GM19328 (cell line): ENCODE measurements around the gene LMOD1.
"Not testable (repeated sequence)": the region's sequence is repeated elsewhere in the genome, so short reads cannot be mapped to it uniquely, and the experiment has no call there.

Experiments
- ATAC-seq: cut with Tn5 transposase; IDR thresholded peaks from one replicate; pipeline ENCODE4 v1.9.1; 2021; ENCODE audit warnings: mild to moderate bottlenecking, moderate library complexity; ENCODE audit not compliant: unreplicated experiment

The LMOD1 gene

GRCh38 chr1:201880928-201881571 is 65.3 kb downstream of the LMOD1 start:
- no peak for ATAC-seq

- no peak for ATAC-seq
Measured at GRCh38 chr1:201877877-201878401, 68.4 kb downstream of the LMOD1 start.

- no peak for ATAC-seq
Measured at GRCh38 chr1:201876148-201876818, 70.1 kb downstream of the LMOD1 start.

- no peak for ATAC-seq
Measured at GRCh38 chr1:201874672-201875071, 71.7 kb downstream of the LMOD1 start.

- no peak for ATAC-seq
Measured at GRCh38 chr1:201870397-201870796, 76.0 kb downstream of the LMOD1 start.

GRCh38 chr1:201861448-201861847 is 84.9 kb downstream of the LMOD1 start:
- ATAC-seq = no peak

- ATAC-seq = no peak
Measured at GRCh38 chr1:201859424-201859823, 86.9 kb downstream of the LMOD1 start.

DNA sequence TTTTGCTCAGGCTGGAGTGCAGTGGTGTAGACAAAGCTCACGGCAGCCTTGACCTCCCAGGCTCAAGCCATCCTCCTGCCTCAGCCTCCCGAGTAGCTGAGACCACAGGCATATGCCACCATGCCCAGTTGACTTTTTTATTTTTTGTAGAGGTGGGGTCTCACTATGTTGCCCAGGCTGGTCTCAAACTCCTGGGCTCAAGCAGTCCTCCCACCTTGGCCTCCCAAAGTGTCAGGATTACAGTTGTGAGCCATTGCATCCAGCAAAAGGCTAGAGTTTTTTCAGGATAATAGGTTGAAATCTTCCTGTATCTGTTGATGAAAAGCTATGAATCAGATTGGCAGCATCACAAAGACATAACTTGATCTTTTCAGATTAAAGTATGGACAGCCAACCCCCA is 89.6 kb downstream of the LMOD1 start:
- ATAC-seq = not testable (repeated sequence)

DNA sequence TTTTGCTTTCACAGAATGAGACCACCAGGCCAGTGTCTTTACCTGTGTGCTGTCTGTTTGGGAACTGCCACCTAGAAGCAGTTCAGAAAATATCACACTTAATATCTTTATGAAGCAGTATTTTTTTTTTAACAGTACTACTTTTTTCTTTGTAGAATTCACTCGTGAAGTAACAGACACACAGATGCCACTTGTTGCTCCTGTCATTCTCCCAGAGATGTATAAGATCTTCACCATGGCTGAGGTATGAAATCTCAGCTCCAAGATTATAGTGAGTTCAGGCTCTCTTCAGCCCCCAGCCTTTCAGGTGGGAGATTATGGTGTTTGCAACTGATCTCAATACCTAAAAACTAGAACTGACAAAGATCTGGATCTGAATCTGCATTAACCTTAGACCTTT is 94.4 kb downstream of the LMOD1 start:
- ATAC-seq = no peak

- no peak for ATAC-seq
Measured at GRCh38 chr1:201850053-201850397, 96.3 kb downstream of the LMOD1 start.

GRCh38 chr1:201849372-201850052 is 96.8 kb downstream of the LMOD1 start:
- no peak for ATAC-seq

- no peak for ATAC-seq
Measured at GRCh38 chr1:201848230-201848629, 98.1 kb downstream of the LMOD1 start.

DNA sequence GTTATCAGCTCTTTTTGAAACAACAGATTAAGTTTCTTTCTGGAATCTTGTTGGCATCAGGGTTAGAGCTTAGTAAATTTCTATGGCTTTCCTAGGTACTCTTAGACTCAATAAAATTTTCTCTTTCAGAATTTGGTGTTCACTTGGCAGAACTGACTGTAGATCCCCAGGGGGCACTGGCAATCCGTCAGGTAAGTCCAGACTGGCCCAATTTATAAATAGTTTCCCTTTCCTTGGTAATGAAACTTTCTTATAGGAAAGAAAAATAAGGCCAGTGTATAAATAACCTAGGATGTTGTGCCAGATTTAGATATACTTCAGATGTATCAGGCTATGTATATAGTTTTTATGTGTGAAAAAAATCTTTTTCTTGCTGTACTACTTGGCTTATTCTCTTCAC is 99.2 kb downstream of the LMOD1 start:
- ATAC-seq = no peak
